Glomerular visceral epithelial cell (primary cell): ENCODE results near the gene DYRK1A.
A peak's percentile ranks its signal among the peaks of the same experiment; 100 is the strongest.
"Not testable (repeated sequence)": the region's sequence is repeated elsewhere in the genome, so short reads cannot be mapped to it uniquely, and the experiment has no call there.

Experiments used
- DNase-seq: peaks from one replicate; pipeline ENCODE4 v3.0.0-alpha.2; 2016; ENCODE audit errors: extremely low spot score

The DYRK1A gene

DNA sequence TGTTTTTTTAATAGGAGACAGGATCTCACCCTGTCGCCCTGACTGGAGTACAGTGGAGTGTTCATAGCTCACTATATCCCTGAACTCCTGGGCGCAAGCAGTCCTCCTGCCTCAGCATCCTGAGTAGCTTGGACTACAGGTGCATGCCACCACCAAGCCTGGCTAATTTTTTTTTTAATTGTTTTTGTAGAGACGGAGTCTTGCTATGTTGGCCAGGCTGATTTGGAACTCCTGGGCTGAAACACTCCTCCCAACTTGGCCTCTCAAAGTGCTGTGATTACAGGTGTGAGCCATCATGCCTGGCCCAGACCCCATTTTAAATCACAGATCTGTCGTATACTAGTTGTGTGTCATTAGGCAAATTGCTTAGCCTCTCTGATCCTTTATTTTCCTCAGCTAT, 161.1 kb downstream of the DYRK1A start:
- DNase-seq, result no peak

DNA sequence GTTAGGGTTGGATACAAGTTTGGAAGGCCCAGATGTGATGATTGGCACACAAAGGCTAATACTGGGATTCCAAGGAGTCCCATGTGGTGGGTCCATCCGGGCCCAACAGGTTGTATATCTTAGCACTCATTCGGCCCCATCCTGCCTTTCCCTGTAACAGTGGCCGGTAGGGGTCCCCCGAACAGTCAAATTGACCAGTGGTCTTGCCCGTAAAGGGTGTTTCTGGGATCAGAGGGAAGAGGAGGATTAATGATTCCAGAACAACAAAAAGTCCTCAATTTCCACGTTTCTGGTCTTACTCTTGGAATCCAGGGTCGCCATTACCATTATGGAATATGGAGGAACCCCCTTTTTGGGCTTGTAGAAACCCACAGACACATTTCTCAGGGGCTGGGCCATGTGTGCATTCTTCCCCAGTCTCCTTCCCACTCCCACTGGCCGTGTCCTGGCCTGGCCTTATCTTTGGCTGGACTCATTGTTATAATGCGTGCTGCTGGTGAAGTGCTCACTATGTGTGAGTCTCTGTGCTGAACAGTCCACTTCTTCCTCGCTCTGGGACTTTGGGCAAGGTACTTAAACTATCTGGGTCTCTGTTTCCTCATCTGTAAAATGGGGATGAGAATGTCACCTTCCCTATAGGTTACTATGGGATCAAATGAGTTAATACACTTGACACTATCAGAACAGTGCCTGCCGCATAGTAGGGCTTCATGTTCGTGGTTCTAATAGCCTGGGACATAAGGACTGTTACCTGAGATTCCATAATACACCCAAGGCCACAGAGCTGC, 161.8 kb downstream of the DYRK1A start:
- DNase-seq, result no peak

DNA sequence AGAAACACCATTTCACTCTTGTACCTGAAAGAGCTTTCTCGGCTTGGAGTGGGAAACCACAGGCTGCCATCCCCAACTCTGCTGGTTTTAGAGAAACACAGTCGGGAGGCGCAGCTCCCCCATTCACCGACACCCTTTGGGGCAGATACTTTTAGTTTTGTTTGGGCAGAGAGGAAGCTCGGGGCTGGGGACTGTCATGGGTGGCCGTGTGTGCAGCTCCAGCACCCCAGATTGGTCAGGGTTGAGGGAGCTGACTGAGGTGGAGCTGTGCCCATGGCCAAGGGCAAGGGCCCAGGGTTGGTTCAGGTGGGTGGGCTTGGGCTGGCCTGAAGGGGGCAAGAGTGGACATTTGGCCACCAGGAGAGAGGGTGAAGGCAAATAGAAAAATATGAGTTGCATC, 163.1 kb downstream of the DYRK1A start:
- DNase-seq, result no peak

DNA sequence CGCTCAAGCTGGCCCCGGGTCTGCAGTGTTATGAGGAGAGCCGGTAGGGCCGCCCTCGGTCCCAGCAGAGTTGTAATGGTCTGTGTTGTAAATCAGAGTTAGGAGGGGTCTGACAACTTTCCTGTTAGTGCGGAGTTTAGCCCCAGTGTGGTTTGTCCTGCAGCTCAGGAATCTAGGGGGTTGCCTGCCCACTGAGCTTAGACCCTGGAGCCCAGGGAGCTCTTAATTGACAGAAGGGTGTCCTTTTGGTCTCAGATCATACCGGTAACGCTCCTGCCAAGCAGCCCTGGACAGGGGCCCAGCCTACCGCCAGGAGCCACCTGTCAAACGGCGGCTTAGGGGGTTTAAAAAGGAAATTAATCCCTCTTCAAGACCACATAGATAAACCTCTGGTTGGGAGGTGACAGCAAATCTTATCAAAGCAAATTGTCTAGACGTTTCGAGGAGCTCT, 164.4 kb downstream of the DYRK1A start:
- DNase-seq, result no peak

DNA sequence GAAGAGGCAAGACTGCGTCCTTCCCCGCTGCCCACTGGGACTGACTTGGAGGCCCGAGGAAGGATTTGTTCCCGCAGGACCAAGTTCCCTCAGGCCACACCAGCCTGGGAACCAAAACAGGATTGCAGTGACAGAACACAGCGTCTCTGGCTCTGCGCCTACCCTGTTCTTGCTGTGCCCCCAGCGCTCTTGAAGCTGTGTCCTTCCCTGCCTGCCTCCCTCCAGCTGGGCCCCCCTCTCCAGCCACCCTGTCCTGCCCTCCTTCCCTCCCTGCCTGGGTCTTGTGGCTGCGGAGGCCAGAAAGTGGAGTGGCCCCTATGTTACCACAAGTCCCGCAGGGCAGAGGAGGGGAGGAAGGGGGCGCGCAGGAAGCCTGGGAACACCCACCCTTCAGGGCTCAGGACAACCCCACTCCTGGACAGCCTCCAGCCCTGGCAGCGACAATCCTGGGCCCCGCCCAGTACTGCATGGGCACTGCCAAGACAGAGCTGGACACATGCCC, 164.9 kb downstream of the DYRK1A start:
- DNase-seq, result no peak

DNA sequence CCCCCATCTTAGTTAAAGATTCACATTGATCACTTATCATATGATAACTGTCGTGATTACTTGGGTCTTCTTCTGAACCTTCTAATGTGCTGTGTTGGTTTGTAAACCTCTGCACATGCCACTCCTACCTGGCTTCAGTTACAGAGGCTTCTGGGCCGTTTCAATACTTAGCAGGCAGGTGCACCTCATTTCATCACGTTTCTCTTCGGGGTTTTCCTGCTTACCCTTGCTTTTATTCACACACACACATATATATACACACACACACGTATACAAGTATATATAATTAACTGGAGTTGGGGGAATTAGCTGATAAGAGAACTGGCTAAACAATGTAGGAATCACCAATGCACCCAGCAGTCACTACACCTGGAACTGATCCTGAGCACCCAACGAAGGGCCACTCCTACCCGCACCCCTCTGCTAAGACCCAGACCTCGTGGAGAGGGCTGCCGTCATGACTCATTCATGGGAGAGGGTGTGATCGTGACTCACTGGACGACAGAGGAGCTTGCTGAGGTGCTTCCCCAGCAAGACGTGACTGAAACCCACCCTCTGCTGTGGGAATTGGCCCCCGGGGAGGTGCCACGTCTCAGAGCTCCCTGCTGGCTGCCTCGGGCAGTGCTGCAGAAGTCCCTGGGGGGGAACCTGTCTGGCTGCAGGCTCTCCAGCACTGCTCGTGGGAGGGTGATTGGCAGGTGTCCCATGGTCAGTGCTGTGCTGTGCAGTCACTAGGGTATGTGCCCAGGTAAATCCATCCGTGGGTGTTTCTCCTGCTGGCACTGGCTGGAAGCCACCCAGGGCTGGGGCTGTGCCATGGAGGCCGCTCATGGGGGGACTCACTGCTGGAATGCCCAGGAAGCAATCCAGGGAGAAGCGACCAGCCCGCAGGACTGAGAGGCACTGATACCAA, 166.6 kb downstream of the DYRK1A start:
- DNase-seq, result peak; percentile 57

DNA sequence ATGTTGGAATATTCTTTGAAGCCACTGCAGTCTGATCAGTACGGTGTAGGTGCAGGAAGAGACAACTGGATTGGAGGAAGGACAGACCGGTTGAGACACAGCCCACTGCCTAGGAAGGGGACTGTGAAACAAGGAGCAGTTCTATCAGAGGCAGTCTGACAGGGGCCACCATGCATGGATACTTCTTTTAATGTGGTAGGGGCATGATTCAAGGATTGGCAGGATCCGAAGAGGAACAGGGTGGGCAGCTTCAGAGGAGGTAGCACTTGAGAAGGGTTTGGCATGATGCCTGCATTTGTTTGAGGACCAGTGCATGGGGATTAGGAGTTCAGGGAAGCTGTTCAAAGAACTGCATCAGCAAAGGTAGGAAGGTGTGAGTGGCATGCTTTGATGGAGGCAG, 167.9 kb downstream of the DYRK1A start:
- DNase-seq, result no peak

DNA sequence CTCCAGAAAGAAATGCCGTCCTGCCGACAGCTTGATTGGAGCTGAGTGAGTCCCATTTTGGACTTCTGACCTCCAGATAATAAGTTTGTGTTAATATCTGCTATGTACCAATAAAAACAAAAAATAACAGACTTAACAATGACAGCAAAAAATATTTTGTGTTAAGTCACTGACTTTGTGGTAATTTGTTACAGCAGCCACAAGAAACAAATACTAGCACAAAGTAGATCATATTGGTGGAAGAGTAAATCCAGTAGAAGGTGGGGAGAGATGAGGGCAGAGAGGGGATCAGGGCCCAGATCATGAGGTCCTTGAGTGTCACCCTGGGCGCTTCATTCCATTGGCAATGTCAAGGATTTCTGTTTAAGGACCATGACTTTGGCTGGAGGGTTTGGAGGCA, 168.6 kb downstream of the DYRK1A start:
- DNase-seq, result no peak

DNA sequence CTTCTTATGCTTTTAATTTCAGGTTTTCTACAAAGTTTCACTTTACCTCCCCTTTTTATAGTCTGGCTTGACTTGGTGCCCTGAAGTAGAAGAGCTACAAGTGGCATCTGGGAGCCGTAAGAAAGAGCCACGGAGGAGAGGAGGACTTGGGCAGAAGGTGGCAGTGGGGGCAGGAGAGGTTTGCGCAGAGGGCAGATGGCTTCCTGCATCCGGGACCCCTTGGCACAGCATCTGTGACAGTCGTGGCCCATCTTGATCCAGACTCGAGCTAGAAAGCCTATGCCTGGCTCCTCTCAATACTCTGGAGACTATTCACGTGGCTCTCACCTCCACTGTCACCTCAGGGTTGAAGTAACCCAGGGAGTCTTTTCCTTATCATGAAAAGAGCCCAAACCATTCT, 169.1 kb downstream of the DYRK1A start:
- DNase-seq, result no peak

DNA sequence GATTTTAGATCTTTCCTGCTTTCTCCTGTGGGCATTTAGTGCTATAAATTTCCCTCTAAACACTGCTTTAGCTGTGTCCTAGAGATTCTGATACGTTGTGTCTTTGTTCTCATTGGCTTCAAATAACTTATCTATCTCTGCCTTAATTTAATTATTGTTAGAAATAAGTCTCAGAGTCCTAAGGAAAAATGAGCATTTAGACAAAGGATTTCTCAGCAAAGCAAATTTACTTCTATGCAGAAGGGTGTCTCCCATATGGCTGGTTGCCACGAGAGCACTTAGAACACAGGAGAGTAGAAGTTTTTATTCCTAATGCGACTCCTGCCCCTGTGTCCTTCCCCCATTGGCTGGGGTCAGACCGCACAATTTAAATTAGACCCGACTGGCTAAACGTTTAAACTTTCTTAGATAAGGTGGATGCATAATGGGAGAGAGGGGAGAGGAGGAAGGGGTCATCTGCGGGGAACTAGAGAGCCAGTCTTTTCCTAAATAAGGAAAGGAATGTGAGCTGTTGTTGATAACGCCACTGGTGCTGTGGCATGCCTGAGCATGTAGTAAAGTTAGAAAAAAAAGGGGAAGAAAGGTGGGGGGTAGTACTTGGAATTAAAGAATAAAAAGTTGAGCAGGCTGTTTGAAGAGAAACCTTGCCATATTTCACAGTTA, 170.2 kb downstream of the DYRK1A start:
- no peak for DNase-seq

DNA sequence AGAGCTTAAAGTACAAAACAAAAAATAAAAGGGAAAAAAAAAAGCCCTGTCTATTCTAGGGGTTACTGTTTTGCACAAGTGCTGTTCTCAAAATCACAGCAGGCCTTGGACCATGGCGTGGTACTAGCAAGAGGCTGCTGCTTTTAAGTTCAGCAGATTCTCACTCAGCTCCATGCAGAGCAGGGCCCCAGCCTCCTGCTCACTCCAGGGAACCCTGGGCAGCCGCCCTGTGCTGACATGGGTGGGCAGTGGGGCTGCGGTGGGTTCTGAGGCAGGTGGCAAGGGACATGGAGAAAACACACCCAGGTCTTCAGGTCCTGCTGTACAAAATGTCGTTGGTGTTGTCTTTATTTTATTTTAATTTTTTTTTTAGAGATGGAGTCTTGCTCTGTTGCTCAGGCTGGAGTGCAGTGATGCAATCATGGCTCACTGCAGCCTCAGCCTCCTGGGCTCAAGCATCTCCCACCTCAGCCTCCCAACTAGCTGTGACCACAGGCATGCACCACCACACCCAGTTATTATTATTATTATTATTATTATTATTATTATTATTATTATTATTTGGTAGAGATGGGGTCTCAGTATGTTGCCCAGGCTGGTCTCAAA, 170.9 kb downstream of the DYRK1A start:
- DNase-seq, result no peak

DNA sequence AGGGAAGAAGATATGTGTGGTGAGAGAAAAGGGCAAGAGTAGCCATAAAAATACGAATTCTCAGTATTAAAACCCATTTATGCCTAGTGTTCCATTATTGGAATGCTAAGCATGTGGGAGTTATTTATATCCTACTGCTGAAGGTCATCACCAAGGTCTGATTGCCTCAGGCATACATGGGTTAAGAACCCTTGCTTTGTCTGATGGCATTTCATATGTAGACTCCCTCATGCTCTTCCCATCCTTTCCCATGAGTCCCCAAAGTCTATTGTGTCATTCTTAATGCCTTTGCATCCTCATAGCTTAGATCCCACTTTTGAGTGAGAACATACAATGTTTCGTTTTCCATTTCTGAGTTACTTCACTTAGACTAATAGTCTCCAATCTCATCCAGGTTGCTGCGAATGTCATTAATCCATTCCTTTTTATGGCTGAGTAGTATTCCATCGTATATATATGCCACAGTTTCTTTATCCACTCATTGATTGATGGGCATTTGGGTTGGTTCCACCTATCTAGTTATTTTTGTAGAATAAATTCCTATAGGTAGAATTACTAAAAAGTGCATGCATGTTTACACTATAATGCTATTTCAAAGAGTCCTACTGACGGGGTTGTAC, 172.5 kb downstream of the DYRK1A start:
- DNase-seq, result no peak

DNA sequence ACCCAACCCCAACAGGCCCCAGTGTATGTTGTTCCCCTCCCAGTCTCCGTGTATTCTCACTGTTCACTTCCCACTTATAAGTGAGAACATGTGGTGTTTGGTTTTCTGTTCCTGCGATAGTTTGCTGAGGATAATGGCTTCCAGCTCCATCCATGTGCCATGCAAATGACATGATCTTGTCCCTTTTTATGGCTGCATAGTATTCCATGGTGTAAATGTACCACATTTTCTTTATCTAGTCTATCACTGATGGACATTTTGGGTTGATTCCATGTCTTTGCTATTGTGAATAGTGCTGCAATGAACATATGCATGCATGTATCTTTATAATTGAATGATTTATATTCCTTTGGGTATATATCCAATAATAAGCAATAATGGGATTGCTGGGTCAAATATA, 174.6 kb downstream of the DYRK1A start:
- DNase-seq, result not testable (repeated sequence)

DNA sequence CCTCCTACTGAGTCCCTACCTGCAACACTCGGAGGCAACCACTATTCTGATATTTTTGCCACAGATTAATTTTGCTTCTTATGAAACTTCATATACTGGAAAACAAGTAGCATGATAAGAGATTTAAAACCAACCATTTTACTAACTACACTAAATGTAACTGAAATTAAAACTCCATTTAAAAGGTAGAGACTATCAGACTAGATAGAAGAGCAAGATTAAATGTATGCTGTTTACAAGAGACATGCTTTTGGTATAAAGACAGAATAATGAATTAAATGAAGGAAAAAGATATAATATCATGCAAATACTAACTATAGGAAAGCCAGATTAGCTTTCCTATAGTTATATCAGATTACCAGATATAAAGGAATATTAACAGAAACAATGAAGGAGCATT, 175.9 kb downstream of the DYRK1A start:
- DNase-seq, result no peak

DNA sequence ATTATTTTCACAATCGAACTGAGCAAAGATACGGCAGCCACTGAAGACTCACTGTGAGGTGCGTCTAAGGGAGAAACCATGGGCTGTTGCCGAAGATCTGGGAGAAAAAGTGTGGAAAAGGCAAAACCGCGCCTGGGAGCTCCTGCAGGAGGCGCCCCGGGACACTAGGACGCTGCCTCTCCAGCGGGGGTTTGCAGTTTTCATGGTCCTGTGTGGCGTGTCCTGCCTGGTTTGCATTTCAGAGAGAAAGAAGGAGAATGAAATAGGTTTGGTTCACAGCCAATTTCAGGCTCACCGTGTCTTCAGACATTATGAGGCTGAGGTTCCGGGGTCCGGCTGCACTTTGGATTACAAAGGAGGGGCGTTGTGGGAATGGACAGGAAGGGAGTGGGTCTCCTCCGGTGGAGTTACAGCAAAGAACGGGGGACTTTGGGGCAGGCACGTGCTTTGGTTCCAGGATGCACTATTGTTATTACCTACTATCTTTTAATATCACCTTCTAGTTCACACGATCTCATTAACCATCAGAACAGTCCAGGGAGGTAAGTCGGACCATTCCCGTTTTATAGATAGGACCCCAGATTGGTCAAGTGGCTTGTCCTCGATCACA, 179.8 kb downstream of the DYRK1A start:
- no peak for DNase-seq

DNA sequence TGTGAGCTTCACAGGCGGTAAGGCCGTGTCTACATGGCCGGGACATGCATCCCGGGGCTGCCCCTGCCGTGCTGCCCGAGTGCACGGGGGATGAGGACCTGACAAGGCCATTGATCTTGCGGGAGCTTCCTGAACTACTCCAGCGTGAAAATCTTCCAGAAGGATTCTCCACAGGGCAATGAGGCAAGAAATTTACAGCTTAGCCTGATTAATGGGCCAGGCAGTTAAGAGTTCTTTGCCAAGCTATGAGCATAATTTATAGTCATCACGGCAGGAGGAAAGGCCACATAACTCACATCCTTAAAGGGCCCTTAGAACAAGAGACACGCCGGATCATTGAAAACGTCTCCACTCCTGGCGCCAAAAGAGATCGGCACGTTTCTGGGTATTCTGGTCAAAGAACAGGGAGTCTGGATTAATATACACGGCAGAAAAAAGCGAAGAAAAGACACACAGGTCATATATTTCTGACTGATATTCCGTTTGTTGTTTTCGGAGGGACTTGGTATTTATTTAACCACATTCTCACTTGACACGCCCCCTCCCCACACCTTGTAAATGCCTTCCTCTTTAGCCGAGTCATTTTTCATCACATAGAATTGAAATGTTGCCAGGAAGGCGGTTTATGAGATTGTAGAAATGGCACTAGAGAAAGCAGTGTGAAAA, 180.5 kb downstream of the DYRK1A start:
- DNase-seq, result peak; percentile 85

DNA sequence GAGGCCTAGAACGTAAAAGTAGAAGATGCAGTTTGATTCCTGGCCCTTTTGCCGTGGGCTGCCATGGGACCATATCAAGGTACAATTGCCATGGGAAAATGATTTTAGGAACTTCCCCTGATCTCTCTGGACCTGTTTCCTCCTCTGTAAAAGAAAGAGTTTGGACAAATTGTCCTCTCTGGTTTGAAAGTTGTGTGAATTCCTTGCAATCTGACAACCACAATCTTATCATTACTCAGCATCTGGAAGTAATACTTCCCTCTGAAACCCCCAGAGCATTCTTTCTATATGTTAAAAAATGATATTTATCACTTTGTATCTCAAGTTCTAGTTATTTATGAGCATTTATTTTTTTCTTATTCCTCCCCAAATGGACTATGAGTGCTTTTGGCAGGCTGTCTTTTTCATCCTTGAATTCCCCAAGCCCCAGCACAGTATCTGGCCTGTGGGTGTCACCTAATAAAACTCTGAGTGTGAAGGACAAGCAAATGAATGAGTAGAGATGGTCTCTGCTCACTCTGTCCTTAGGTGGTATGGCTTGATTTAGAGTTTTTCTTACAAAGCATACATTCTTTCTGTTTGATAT, 181.1 kb downstream of the DYRK1A start:
- no peak for DNase-seq

DNA sequence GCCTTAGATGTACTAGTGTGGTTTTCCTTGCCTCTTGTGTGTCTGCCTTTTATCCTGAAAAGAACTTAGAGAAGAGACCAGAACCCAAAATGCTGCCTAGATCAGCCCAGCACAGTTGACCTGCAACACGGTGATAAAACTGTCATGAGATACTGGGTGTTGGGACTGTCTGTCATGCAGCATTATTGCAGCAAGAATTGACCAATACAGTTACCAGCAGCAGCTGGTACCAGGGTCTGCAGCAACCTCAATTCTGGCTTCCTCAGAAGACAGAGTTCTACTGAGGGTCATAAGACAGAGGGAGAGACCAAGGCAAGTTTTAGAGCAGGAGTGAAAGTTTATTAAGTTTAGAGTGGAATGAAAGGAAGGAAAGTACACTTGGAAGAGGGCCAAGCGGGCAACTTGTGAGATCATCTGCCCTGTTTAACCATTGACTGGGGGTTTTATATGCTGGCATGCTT, 182.0 kb downstream of the DYRK1A start:
- peak; percentile 61 for DNase-seq

DNA sequence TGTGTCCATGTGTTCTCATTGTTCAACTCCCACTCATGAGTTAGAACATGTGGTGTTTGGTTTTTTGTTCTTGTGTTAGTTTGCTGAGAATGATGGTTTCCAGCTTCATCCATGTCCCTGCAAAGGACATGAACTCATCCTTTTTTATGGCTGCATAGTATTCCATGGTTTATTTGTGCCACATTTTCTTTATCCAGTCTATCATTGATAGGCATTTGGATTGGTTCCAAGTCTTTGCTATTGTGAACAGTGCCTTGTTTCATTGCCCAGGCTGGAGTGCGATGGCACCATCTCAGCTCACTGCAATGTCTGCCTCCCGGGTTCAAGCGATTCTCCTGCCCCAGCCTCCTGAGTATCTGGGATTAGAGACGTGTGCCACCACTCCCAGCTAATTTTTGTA, 183.2 kb downstream of the DYRK1A start:
- DNase-seq, result not testable (repeated sequence)

DNA sequence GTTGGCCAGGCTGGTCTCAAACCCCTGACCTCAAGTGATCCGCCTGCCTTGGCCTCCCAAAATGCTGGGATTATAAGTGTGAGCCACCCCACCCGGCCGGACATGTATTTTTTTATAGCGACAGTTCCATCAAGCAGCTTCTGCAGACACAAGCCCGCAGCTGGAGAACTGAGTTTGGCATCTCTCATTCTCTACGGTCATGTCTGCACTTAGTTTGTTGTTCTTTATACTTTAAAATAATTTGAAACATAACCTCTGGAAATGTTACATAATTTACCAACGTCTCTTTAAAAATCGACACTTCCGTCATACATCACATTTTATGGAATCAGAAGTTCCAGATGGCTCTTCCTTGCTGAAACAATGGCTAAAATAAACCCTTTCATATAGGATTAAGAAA, 183.6 kb downstream of the DYRK1A start:
- no peak for DNase-seq
